ENCODE results near the gene CHD5.

- TF ChIP-seq POLR2A (IDR thresholded peaks at IDR 0.05) (no peak), CTCF (IDR thresholded peaks at IDR 0.05) (no peak)
These were observed 50.1 kb downstream of the CHD5 start for GRCh38 chr1:6130036-6130435.

All from esophagus squamous epithelium (tissue), 4 donors.